Activated naive CD4-positive, alpha-beta T cell treated with anti-CD3 and anti-CD28 coated beads for 36 hours (primary cell): ENCODE results near the gene OPCML. TPM values are rescaled to one million over a fixed set of nuclear protein-coding genes. Genes with fewer than 3 reads are reported as not detected.

Experiments
- CTCF ChIA-PET: fragments of 350-600 bp; sonication (Branson Sonifier 250); formaldehyde crosslinking; loops from one replicate; lab custom pipeline; 2021; ENCODE audit warnings: antibody characterized with exemption; lab: Charles Lee
- DNase-seq: peaks from one replicate; pipeline ENCODE4 v3.0.0-alpha.2; 2020
- H3K27ac Mint-ChIP-seq: one replicate; pipeline ENCODE4 v1.8.0; 2021; ENCODE audit warnings: mild to moderate bottlenecking, mixed read lengths
- H3K27me3 Mint-ChIP-seq: one replicate; pipeline ENCODE4 v1.8.0; 2021; ENCODE audit warnings: low read depth, mixed read lengths
- H3K36me3 Mint-ChIP-seq: one replicate; pipeline ENCODE4 v1.8.0; 2021; ENCODE audit warnings: low read depth, mixed read lengths
- H3K4me1 Mint-ChIP-seq: one replicate; pipeline ENCODE4 v1.8.0; 2021; ENCODE audit warnings: low read depth, mixed read lengths
- H3K4me3 Mint-ChIP-seq: one replicate; pipeline ENCODE4 v1.8.0; 2021; ENCODE audit warnings: mild to moderate bottlenecking, moderate library complexity, mixed read lengths
- H3K9me3 Mint-ChIP-seq: one replicate; pipeline ENCODE4 v1.8.0; 2021; ENCODE audit warnings: mixed read lengths
- intact Hi-C: fragments of 100-400 bp; cut with micrococcal nuclease; formaldehyde crosslinking; loops from one replicate; pipeline ENCODE4 v1.15.1; 2023
- total RNA-seq, 2 experiments: library from RNA; stranded (reverse); gene quantifications; one replicate each; pipeline ENCODE4 v1.2.3, GENCODE V29; 2021

Gene OPCML
- total RNA-seq, 2 experiments from 2014 or later: not detected

DNA sequence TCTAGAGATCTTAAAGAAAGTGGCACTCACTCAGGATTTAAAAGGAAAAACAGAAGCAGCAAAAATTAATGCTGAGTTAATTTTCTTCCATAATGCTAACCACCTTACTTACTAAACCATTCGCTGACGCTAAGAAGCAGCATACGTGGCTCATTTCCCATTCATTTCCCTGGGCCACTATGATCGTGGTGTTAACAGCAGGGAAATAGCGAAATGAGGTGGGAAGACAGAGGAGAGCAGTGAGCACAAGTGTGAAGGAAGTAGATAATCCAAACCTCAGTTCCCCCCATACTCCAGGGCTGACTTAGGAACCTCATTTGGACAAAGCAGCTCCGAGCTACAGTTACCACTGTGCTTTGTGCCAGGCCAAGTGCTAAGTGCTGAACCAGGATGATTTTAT is 723.2 kb downstream of the OPCML start:
- CTCF ChIA-PET: no interaction called here
- Mint-ChIP-seq H3K9me3 (peaks cover 8% of the 10 kb centered on the region), H3K27ac (no peak overlapping the region), H3K4me3 (no peak overlapping the region), H3K4me1 (no peaks in the 10 kb centered on the region), H3K36me3 (no peaks in the 10 kb centered on the region), H3K27me3 (no peaks in the 10 kb centered on the region)
- intact Hi-C loops: no loop called here
- DNase-seq: no peak

DNA sequence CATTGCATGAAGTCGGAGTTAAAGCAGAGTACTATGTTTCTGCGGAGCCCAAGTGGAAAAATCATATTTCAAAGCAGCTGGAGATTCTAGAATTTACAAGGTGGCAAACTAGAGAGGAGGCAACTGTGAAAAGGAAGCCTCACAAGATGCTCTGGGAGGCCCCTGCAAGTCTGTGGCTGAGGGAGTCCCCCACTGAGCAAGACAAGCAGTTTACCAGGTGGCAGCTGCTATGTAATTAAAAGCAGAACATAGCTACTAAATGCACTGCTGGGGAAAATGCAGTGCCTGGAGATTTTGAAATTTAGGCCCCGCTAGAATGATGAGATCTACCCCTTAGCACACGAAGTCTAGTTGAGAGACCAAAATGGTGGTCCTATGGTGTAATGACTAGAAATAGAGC is 728.0 kb downstream of the OPCML start:
- H3K27ac Mint-ChIP-seq: no peak overlapping the region
- CTCF ChIA-PET: no interaction called here
- H3K27me3 Mint-ChIP-seq: peaks cover 5% of the 10 kb centered on the region
- H3K4me3 Mint-ChIP-seq: no peak overlapping the region
- H3K4me1 Mint-ChIP-seq: no peaks in the 10 kb centered on the region
- H3K9me3 Mint-ChIP-seq: peaks cover 8% of the 10 kb centered on the region
- intact Hi-C loops: no loop called here
- no peak for DNase-seq
- H3K36me3 Mint-ChIP-seq: no peaks in the 10 kb centered on the region

DNA sequence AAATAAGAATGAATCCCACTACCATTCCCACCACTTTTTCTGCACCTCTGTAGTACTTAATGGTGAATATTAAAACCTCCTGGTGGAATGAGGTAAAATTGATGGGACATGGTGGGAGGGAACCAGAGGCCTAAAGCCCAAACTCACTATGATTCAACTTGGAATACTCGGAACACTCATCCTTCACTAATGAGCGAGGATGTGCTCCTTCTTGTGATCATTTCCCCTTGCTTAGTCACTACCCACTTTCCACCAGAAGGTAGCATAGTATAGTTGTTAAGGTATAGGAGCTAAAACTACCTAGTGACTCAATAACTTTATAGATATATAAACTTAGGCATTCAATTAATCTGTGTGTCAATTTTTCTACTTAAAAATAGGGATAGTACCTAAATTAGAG is 728.9 kb downstream of the OPCML start:
- intact Hi-C loops: no loop called here
- H3K27ac Mint-ChIP-seq: no peak overlapping the region
- H3K4me1 Mint-ChIP-seq: no peaks in the 10 kb centered on the region
- peaks cover 5% of the 10 kb centered on the region for H3K27me3 Mint-ChIP-seq
- H3K4me3 Mint-ChIP-seq: no peak overlapping the region
- no peak for DNase-seq
- no peaks in the 10 kb centered on the region for H3K36me3 Mint-ChIP-seq
- peaks cover 10% of the 10 kb centered on the region for H3K9me3 Mint-ChIP-seq
- CTCF ChIA-PET: interaction anchor here (0.6 kb wide), 1 partner anchor 297 kb away, joined by 3 read pairs; no protein-coding TSS in a partner anchor

DNA sequence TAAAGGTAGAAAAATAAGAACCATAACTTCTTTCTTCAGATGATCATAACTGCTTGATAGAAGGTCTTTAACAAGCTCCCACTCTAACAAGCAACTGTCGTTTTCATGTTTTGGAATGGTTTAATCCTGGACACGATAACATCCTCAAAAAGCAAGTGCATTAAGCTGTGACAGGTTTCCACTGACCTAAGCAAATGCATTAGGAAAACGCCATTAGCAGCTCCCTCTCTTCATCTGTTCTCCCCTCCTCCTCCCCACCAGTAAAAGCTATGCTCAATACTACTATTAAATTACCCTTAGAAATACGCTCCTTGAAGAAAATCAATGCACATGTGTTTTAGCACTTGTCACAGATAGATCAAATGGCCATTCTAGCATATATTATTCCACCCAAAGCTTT is 729.4 kb downstream of the OPCML start:
- Mint-ChIP-seq H3K9me3 (peaks cover 10% of the 10 kb centered on the region), H3K4me1 (no peaks in the 10 kb centered on the region), H3K36me3 (no peaks in the 10 kb centered on the region), H3K27me3 (peaks cover 5% of the 10 kb centered on the region), H3K27ac (no peak overlapping the region), H3K4me3 (no peak overlapping the region)
- DNase-seq: no peak
- CTCF ChIA-PET: no interaction called here
- intact Hi-C loops: no loop called here

DNA sequence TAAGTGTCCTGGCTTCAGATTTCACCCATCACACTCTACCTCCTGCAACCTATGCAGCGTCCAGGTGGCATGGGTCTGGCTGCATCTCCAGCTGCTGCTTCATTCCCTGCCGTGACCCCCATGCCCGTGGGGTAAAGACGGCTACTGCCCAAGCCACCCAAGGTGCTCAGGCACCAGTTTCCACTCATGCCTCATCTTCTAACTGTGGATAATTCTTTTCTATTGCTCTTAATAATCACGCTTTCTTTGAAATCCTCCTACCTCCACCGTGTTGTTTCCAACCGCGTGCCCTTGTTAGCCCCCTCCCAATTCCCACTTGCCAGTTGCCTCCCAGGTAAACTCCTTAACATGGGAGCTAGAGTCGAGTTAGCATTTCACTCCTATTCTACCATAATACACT is 738.5 kb downstream of the OPCML start:
- Mint-ChIP-seq H3K4me1 (no peaks in the 10 kb centered on the region), H3K9me3 (peaks cover 2% of the 10 kb centered on the region)
- intact Hi-C loops: no loop called here

DNA sequence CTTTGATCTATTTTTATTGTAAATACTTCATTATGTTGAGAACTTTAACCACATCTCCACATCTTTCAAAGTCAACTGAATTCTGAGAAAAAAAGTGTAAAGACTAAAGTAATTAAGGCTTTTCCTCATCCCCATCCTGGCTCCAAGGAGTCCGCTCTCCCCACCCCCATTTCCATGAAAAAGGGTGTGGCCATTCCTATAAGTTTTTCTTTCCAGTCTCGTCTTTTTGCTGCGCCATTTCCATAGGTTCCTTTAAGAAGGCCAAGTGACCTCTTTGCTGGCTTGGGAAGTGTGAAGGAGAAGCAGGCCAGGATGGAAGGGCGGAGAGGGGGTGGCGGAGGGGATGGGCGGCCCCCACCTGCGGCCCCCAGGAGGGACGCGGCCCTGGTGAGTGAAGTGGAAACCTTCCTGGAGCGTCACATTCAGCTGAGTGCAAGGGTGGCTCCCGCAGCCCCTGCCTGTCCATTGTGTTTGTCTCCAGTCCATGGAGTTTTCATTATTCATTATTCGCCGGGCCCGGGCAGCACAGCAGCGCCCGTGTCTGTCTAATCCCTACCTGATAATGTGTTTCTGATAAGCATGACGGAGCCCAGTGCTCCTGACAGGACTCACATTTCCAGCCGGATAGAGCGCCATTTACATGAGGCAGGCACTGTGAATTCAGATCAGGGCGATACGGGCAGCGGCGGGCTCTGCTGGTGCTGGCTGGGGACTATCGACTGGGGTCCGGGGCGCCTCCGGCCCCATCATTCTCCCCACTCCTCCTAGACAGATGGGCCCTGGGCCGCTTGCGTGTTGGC is 739.8 kb downstream of the OPCML start:
- intact Hi-C loops: no loop called here
- H3K4me1 Mint-ChIP-seq: no peaks in the 10 kb centered on the region

More for the DNA sequence above, 738.5 kb downstream of the OPCML start:
- Mint-ChIP-seq H3K27ac (no peak overlapping the region), H3K4me3 (no peak overlapping the region), H3K36me3 (no peaks in the 10 kb centered on the region), H3K27me3 (no peaks in the 10 kb centered on the region)
- DNase-seq: no peak
- CTCF ChIA-PET: no interaction called here

DNA sequence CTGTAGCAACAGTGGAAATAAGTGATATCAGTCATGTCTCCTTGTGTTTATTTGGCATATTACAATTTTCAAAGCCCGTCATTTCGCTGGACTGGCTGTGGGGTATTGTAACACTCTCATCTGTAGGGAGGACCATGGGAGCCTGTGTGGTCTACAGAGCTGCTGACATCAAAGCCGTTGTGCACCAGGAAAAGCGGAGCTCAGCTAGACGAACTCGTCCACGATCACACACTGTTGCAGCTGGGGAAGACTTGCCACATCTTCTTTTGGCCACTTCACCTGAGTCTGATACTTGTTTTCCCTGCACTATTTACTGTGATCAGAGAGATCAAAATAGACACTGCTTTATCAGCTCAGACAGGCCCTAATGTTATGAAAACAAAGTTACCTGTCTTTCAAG is 741.3 kb downstream of the OPCML start:
- intact Hi-C loops: no loop called here
- DNase-seq: no peak
- Mint-ChIP-seq H3K27ac (no peak overlapping the region), H3K4me3 (no peak overlapping the region), H3K4me1 (no peaks in the 10 kb centered on the region), H3K27me3 (no peaks in the 10 kb centered on the region), H3K36me3 (no peaks in the 10 kb centered on the region), H3K9me3 (no peaks in the 10 kb centered on the region)
- CTCF ChIA-PET: no interaction called here

More for the DNA sequence above, 739.8 kb downstream of the OPCML start:
- Mint-ChIP-seq H3K9me3 (no peaks in the 10 kb centered on the region), H3K36me3 (no peaks in the 10 kb centered on the region), H3K27me3 (no peaks in the 10 kb centered on the region), H3K27ac (no peak overlapping the region), H3K4me3 (no peak overlapping the region)
- CTCF ChIA-PET: no interaction called here
- DNase-seq: no peak

DNA sequence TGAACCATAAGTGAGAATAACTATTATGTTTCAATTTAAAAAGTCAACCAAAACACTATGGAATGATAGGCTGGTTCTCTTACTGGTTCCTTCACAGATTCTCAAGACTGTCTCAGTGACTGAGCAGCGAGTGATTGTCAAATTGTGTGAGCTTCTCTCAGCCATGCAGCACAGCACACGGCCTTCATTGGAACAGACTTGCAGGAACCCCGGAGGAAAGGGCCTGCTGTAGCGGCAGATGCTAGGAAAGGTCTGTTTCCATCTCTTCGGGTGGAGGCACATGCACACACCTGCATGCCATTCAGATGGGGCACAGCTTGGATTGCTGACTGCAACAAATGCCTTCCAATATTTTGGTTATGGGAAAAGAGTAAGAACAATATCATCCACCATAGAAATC is 741.8 kb downstream of the OPCML start:
- DNase-seq: no peak
- Mint-ChIP-seq H3K36me3 (no peaks in the 10 kb centered on the region), H3K9me3 (no peaks in the 10 kb centered on the region), H3K27me3 (no peaks in the 10 kb centered on the region), H3K4me1 (no peaks in the 10 kb centered on the region), H3K27ac (no peak overlapping the region), H3K4me3 (no peak overlapping the region)
- CTCF ChIA-PET: no interaction called here
- intact Hi-C loops: no loop called here

DNA sequence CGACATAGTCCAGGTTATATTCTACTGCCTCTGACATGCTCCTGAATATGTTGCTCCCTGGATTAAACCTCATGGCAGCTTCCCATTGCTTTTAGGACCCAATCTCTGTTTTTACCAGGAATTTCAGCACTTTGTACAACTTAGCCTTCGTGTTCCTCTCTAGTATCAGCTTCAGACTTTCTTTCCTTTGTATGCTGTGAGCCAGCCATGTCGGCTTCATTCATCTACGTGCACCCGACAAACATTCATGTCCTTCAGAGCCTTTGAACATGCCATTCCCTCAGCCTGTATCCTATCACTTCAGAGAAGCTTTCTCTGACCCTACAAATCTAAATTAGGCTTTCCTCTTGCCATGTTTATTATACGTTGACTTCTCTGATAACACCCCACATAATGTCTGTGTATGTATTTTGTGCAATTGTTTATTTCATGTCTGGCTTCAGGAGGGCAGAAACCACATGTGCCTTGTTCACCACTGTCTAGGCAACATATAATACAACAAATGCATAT is 743.4 kb downstream of the OPCML start:
- H3K9me3 Mint-ChIP-seq: no peaks in the 10 kb centered on the region

DNA sequence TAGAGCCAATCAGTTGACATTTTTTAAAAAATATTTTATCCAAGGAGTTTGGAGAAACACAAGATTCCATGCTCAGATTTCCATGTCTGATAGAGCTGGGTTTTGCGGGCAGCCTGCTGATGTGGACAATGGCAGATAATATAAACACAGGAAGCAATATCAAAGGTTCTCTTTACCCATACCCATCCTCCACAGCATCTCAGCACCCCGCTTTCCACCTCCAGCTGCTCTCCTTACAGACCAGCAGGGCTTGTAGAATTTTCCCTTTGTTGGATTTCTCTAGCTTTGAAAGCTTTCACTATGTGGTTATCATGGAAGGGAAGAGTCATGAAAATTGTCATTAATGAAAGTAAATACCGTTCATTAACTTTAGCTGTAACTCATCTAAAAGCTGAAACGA is 746.4 kb downstream of the OPCML start:
- no peaks in the 10 kb centered on the region for H3K36me3 Mint-ChIP-seq
- no peaks in the 10 kb centered on the region for H3K9me3 Mint-ChIP-seq
- DNase-seq: no peak
- intact Hi-C loops: no loop called here
- no peak overlapping the region for H3K27ac Mint-ChIP-seq
- no peaks in the 10 kb centered on the region for H3K4me1 Mint-ChIP-seq
- H3K27me3 Mint-ChIP-seq: no peaks in the 10 kb centered on the region
- CTCF ChIA-PET: no interaction called here
- no peak overlapping the region for H3K4me3 Mint-ChIP-seq

More for the DNA sequence above, 743.4 kb downstream of the OPCML start:
- intact Hi-C loops: no loop called here
- no peaks in the 10 kb centered on the region for H3K27me3 Mint-ChIP-seq
- no peaks in the 10 kb centered on the region for H3K4me1 Mint-ChIP-seq
- no peak for DNase-seq
- no peak overlapping the region for H3K4me3 Mint-ChIP-seq
- CTCF ChIA-PET: no interaction called here
- no peaks in the 10 kb centered on the region for H3K36me3 Mint-ChIP-seq
- no peak overlapping the region for H3K27ac Mint-ChIP-seq

DNA sequence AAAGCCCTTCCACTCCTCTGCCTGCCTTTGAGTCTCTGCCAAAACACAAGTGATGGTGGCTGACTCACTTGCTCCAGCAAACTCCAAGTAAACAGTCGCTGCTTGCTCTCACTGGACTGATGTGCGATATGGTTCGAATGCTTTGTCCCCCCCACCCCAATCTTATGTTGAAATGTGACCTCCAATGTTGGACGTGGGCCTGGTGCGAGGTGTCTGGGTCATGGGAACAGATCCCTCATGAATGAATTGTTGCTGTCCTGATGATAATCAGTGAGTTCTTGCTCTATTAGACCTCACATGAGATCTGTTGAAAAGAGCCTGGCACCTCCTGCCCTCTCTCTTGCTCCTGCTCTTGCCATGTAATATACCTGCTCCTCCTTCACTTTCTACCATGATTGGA is 747.9 kb downstream of the OPCML start:
- intact Hi-C loops: no loop called here
- Mint-ChIP-seq H3K9me3 (no peaks in the 10 kb centered on the region), H3K4me1 (no peaks in the 10 kb centered on the region), H3K27ac (no peak overlapping the region), H3K27me3 (no peaks in the 10 kb centered on the region), H3K36me3 (no peaks in the 10 kb centered on the region), H3K4me3 (no peak overlapping the region)
- DNase-seq: no peak
- CTCF ChIA-PET: no interaction called here

DNA sequence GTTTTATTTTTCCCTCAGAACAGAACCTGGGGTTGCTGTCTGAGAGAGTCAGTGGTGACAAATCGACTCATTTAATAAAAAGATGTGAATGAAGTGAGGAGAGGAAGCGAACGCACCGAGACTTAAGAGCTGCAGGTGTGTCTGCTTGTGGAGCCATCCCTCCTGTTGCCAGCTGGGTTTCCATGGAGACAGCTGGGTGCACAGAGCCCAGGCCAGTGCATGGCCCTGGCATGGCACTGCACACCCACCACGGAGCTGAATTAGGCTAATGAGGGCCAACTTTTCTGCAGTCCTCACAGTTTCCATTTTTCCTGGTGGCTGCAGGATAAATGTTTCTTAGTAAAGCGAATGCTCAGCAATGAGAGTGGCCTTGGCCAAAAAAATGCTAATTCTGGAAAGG is 750.2 kb downstream of the OPCML start:
- DNase-seq: no peak
- intact Hi-C loops: no loop called here
- H3K4me1 Mint-ChIP-seq: no peaks in the 10 kb centered on the region
- CTCF ChIA-PET: no interaction called here
- no peaks in the 10 kb centered on the region for H3K27me3 Mint-ChIP-seq
- no peak overlapping the region for H3K27ac Mint-ChIP-seq
- H3K36me3 Mint-ChIP-seq: no peaks in the 10 kb centered on the region
- H3K4me3 Mint-ChIP-seq: no peak overlapping the region
- H3K9me3 Mint-ChIP-seq: no peaks in the 10 kb centered on the region

DNA sequence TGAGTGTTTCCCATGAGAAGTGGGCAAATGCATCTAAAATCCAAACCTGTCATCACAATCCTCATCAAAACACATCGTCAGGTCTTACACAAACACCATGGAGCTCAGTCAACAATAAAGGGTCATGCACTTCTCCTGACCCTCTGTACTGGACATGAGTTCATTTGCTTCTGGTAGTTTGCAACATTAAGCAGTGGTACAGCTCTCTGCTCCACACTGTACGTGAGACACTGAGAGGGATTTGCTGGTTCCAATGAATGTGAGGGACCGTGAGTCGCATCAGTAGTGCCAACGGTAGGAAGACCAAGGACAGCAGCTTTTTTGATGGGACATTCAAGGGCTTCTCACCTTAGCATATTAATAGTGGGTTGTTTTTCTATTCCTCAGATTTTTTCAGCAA is 752.3 kb downstream of the OPCML start:
- intact Hi-C loops: no loop called here
- Mint-ChIP-seq H3K27me3 (no peaks in the 10 kb centered on the region), H3K27ac (no peak overlapping the region), H3K36me3 (no peaks in the 10 kb centered on the region), H3K4me3 (no peak overlapping the region), H3K9me3 (no peaks in the 10 kb centered on the region), H3K4me1 (no peaks in the 10 kb centered on the region)
- DNase-seq: no peak
- CTCF ChIA-PET: no interaction called here
